ENCODE measurements around the gene NBAS.
"Not testable (repeated sequence)": the region's sequence is repeated elsewhere in the genome, so short reads cannot be mapped to it uniquely, and the experiment has no call there.

Gene NBAS

GRCh38 chr2:15521641-15522181 lies 39.4 kb downstream of the NBAS start:
- CTCF ChIA-PET = no interaction called here
- DNase-seq (ENCODE audit: low read depth, low spot score) = no peak
- H3K4me3 ChIP-seq (ENCODE audit: low read depth, low read length) = no peak overlapping the region
- TF ChIP-seq, protein P1, sequence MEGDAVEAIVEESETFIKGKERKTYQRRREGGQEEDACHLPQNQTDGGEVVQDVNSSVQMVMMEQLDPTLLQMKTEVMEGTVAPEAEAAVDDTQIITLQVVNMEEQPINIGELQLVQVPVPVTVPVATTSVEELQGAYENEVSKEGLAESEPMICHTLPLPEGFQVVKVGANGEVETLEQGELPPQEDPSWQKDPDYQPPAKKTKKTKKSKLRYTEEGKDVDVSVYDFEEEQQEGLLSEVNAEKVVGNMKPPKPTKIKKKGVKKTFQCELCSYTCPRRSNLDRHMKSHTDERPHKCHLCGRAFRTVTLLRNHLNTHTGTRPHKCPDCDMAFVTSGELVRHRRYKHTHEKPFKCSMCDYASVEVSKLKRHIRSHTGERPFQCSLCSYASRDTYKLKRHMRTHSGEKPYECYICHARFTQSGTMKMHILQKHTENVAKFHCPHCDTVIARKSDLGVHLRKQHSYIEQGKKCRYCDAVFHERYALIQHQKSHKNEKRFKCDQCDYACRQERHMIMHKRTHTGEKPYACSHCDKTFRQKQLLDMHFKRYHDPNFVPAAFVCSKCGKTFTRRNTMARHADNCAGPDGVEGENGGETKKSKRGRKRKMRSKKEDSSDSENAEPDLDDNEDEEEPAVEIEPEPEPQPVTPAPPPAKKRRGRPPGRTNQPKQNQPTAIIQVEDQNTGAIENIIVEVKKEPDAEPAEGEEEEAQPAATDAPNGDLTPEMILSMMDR (IDR thresholded peaks at IDR 0.05; ENCODE audit: insufficient read depth, low read length, missing control alignments) = no peak
- POLR2A ChIA-PET = no interaction called here

- no peak overlapping the region for H3K4me3 ChIP-seq (ENCODE audit: low read depth, low read length)
- ChIA-PET CTCF (no interaction called here), POLR2A (no interaction called here)
- TF ChIP-seq, protein P1 (IDR thresholded peaks at IDR 0.05; ENCODE audit: insufficient read depth, low read length, missing control alignments) = no peak
- no peak for DNase-seq (ENCODE audit: low read depth, low spot score)
These were observed 40.8 kb downstream of the NBAS start for GRCh38 chr2:15520346-15520745.

DNA sequence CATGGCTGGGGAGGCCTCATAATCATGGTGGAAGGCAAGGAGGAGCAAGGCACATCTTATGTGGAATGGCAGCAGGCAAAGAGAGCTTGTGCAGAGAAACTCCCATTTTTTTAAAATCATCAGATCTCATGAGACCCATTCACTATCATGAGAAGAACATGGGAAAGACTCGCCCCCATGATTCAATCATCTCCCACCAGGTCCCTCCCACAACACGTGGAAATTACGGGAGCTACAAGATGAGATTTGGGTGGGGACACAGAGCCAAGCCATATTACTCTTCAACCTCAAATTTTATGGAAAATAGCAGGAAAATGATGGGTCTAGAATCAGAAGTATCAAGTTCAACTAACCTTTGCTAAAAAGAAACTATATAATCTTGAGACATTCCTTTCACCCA lies 42.4 kb downstream of the NBAS start:
- CTCF ChIA-PET; POLR2A ChIA-PET; H3K4me3 ChIP-seq (ENCODE audit: low read depth, low read length); DNase-seq (ENCODE audit: low read depth, low spot score): not testable (repeated sequence)

DNA sequence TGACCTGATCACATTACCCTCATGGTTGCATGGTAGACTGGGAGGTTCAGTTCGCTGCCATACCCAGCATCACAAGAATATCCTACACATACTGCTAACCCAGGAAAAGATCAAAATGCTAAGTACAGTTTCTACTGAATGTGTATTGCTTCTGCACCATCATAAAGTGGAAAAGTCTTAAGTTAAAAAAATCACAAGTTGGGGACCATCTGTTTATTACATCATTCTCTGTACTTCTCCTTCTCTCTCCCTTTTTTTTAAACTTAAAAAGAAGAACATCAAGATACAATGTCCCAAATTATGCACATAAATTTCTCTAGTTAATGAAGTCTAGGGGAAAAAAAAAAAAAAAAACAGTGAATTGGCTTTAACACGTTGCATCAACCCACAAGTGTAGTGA lies 43.3 kb downstream of the NBAS start:
- POLR2A ChIA-PET = no interaction called here
- CTCF ChIA-PET = no interaction called here

DNA sequence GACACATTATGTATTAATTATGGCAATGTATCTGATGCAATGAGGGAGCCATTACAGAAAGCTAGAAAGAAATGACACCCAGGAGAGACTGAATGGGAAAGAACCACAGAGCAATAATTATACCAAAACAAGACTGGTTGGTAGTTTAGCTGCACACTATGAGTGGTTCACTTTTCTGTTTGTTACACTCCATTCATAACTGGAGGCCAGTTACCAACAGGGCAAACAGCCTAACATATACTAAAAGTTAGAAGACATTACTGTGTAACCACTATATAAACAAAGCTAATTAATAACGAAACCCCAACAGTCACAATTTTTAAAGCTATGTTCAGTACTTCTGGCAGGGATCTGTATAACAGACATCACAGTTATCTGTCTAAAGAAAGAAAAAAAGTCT lies 49.4 kb downstream of the NBAS start:
- DNase-seq (ENCODE audit: low read depth, low spot score) = no peak
- no peak overlapping the region for H3K4me3 ChIP-seq (ENCODE audit: low read depth, low read length)
- TF ChIP-seq, protein P1 (IDR thresholded peaks at IDR 0.05; ENCODE audit: insufficient read depth, low read length, missing control alignments) = no peak
- POLR2A ChIA-PET = no interaction called here
- CTCF ChIA-PET = interaction anchor here (1.6 kb wide), 1 partner anchor 66 kb away, joined by 4 read pairs; no protein-coding TSS in a partner anchor

More for the DNA sequence above, 43.3 kb downstream of the NBAS start:
- DNase-seq (ENCODE audit: low read depth, low spot score) = no peak
- TF ChIP-seq, protein P1 (IDR thresholded peaks at IDR 0.05; ENCODE audit: insufficient read depth, low read length, missing control alignments) = no peak
- H3K4me3 ChIP-seq (ENCODE audit: low read depth, low read length) = no peak overlapping the region

GRCh38 chr2:15510552-15510951 lies 50.6 kb downstream of the NBAS start:
- no peak overlapping the region for H3K4me3 ChIP-seq (ENCODE audit: low read depth, low read length)
- ChIA-PET POLR2A (no interaction called here), CTCF (no interaction called here)
- no peak for DNase-seq (ENCODE audit: low read depth, low spot score)
- TF ChIP-seq, protein P1 (IDR thresholded peaks at IDR 0.05; ENCODE audit: insufficient read depth, low read length, missing control alignments) = no peak

- no peak overlapping the region for H3K4me3 ChIP-seq (ENCODE audit: low read depth, low read length)
- ChIA-PET POLR2A (no interaction called here), CTCF (no interaction called here)
- DNase-seq (ENCODE audit: low read depth, low spot score) = no peak
- TF ChIP-seq, protein P1 (IDR thresholded peaks at IDR 0.05; ENCODE audit: insufficient read depth, low read length, missing control alignments) = no peak
These were observed 51.0 kb downstream of the NBAS start for GRCh38 chr2:15510131-15510530.

Data from AG04449 (cell line).